ENCODE data around the gene PACRG. TPM values are rescaled to one million over a fixed set of nuclear protein-coding genes. Genes with fewer than 3 reads are reported as not detected.

PACRG gene
- total and polyA plus RNA-seq, 2 of the 13 experiments (the other 11 are each of a cell fraction or from before 2014, with no cell fraction given): 0.13 TPM; not detected in 1

- TF ChIP-seq ZNF513 (CRISPR knock-in tag; conservative IDR thresholded peaks at IDR 0.05) (no peak), SP140L (CRISPR knock-in tag; IDR thresholded peaks at IDR 0.05; ENCODE audit: borderline replicate concordance) (peak; percentile 98), ZNF766 (CRISPR knock-in tag; IDR thresholded peaks at IDR 0.05; ENCODE audit: borderline replicate concordance) (0 out of 2 replicates have a peak, but pooled peaks have one; percentile 42), CAMTA2 (CRISPR knock-in tag; IDR thresholded peaks at IDR 0.05; ENCODE audit: borderline replicate concordance) (no peak), ISL2 (CRISPR knock-in tag; IDR thresholded peaks at IDR 0.05) (peak; percentile 80), BRD4 (CRISPR knock-in tag; IDR thresholded peaks at IDR 0.05) (peak; percentile 63; the same call in 1 of the 2 replicates), ZFYVE20 (CRISPR knock-in tag; IDR thresholded peaks at IDR 0.05; ENCODE audit: borderline replicate concordance, low read depth) (no peak), SMC3 (IDR thresholded peaks at IDR 0.05; ENCODE audit: low read length) (peak; percentile 96), ZNF556 (CRISPR knock-in tag; IDR thresholded peaks at IDR 0.05; ENCODE audit: borderline replicate concordance) (peak; percentile 90), SUZ12 (IDR thresholded peaks at IDR 0.05; ENCODE audit: low read depth, low read length) (no peak), MEF2D (CRISPR knock-in tag; IDR thresholded peaks at IDR 0.05) (peak; percentile 82), NFIB (CRISPR knock-in tag; IDR thresholded peaks at IDR 0.05; ENCODE audit: borderline replicate concordance) (no peak), KLF13 (CRISPR knock-in tag; IDR thresholded peaks at IDR 0.05) (0 out of 2 replicates have a peak, but pooled peaks have one; percentile 51), GPN1 (CRISPR knock-in tag; IDR thresholded peaks at IDR 0.05; ENCODE audit: borderline replicate concordance) (no peak), E2F2 (CRISPR knock-in tag; IDR thresholded peaks at IDR 0.05; ENCODE audit: borderline replicate concordance) (no peak), CSRNP2 (CRISPR knock-in tag; conservative IDR thresholded peaks at IDR 0.05; ENCODE audit: low read depth) (no peak), TFDP1 (CRISPR knock-in tag; IDR thresholded peaks at IDR 0.05; ENCODE audit: borderline replicate concordance) (peak; percentile 60; the same call in 1 of the 2 replicates), NCOA5 (CRISPR knock-in tag; IDR thresholded peaks at IDR 0.05) (no peak), NONO (IDR thresholded peaks at IDR 0.05) (no peak), NONO (CRISPR knock-in tag; conservative IDR thresholded peaks at IDR 0.05) (peak; percentile 96), ZNF296 (CRISPR knock-in tag; conservative IDR thresholded peaks at IDR 0.05) (no peak; the same call in 1 of the 2 replicates), ZKSCAN8 (CRISPR knock-in tag; IDR thresholded peaks at IDR 0.05; ENCODE audit: borderline replicate concordance) (peak; percentile 65; the same call in 1 of the 2 replicates), TOE1 (CRISPR knock-in tag; IDR thresholded peaks at IDR 0.05) (0 out of 2 replicates have a peak, but pooled peaks have one; percentile 70), ZC3H4 (CRISPR knock-in tag; IDR thresholded peaks at IDR 0.05; ENCODE audit: borderline replicate concordance) (no peak), ZNF20 (CRISPR knock-in tag; IDR thresholded peaks at IDR 0.05) (no peak), ZNF615 (CRISPR knock-in tag; IDR thresholded peaks at IDR 0.05; ENCODE audit: borderline replicate concordance) (no peak)
Observed at GRCh38 chr6:163180874-163181541, 453.2 kb downstream of the PACRG start (continued).
